ENCODE data around the gene MS4A18.

- TF ChIP-seq, protein P1, sequence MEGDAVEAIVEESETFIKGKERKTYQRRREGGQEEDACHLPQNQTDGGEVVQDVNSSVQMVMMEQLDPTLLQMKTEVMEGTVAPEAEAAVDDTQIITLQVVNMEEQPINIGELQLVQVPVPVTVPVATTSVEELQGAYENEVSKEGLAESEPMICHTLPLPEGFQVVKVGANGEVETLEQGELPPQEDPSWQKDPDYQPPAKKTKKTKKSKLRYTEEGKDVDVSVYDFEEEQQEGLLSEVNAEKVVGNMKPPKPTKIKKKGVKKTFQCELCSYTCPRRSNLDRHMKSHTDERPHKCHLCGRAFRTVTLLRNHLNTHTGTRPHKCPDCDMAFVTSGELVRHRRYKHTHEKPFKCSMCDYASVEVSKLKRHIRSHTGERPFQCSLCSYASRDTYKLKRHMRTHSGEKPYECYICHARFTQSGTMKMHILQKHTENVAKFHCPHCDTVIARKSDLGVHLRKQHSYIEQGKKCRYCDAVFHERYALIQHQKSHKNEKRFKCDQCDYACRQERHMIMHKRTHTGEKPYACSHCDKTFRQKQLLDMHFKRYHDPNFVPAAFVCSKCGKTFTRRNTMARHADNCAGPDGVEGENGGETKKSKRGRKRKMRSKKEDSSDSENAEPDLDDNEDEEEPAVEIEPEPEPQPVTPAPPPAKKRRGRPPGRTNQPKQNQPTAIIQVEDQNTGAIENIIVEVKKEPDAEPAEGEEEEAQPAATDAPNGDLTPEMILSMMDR (IDR thresholded peaks at IDR 0.05) = peak; percentile 26 to 80 (median 67)
- TF ChIP-seq POLR2A (IDR thresholded peaks at IDR 0.05) = no peak
These were observed 31.9 kb downstream of the MS4A18 start, which contains the start of gene MS4A15 for GRCh38 chr11:60756307-60757032.

Measured in body of pancreas (tissue), 4 donors.